Kidney (tissue), 14 donors: ENCODE measurements around the gene PSMD9. TPM values are rescaled to one million over a fixed set of nuclear protein-coding genes. Genes with fewer than 3 reads are reported as not detected.
A peak's percentile ranks its signal among the peaks of the same experiment; 100 is the strongest.

ENCODE experiments used
- DNase-seq, 5 donors: peaks; one replicate each; pipeline ENCODE4 v3.0.0-alpha.2; 2013 to 2020
- FAIRE-seq: peaks from 2 replicates; lab custom pipeline; 2012; peaks lifted over from hg19 to GRCh38; lab: Jason Lieb, UNC
- H3K27ac ChIP-seq, 2 donors: one replicate each; pipeline ENCODE4 v1.7.0; 2013; ENCODE audit warnings: low read depth in 2 of 2, low read length in 2 of 2, inconsistent platforms in 1 of 2
- H3K27me3 ChIP-seq: one replicate; pipeline ENCODE4 v1.7.1; 2013; ENCODE audit warnings: low read length, inconsistent platforms; ENCODE audit not compliant: control insufficient read depth, insufficient read depth
- H3K36me3 ChIP-seq, 3 donors: one replicate each; pipeline versions ENCODE4 v1.7.0 to v1.7.1; 2013; ENCODE audit warnings: low read length in 3 of 3, control low read depth in 1 of 3, inconsistent platforms in 1 of 3; ENCODE audit not compliant: insufficient read depth in 3 of 3, control insufficient read depth in 2 of 3
- H3K4me1 ChIP-seq, 3 donors: one replicate each; pipeline versions ENCODE4 v1.7.0 to v1.7.1; 2013; ENCODE audit warnings: low read length in 3 of 3, inconsistent platforms in 1 of 3, low read depth in 1 of 3; ENCODE audit not compliant: control insufficient read depth in 2 of 3, insufficient read depth in 2 of 3
- H3K4me3 ChIP-seq, 3 donors: one replicate each; pipeline versions ENCODE4 v1.7.0 to v1.8.1; 2013; ENCODE audit warnings: low read length in 3 of 3, control low read depth in 1 of 3, inconsistent platforms in 1 of 3
- H3K9ac ChIP-seq, 3 donors: one replicate each; pipeline versions ENCODE4 v1.7.0 to v1.7.1; 2013; ENCODE audit warnings: low read length in 3 of 3, control low read depth in 1 of 3, inconsistent platforms in 1 of 3
- H3K9me3 ChIP-seq, 3 donors: one replicate each; pipeline versions ENCODE4 v1.7.0 to v1.7.1; 2013; ENCODE audit warnings: low read length in 3 of 3, control low read depth in 1 of 3, inconsistent platforms in 1 of 3; ENCODE audit not compliant: control insufficient read depth in 2 of 3, insufficient read depth in 1 of 3
- CTCF ChIP-seq: IDR thresholded peaks from 3 replicates; pipeline ENCODE4 v1.5.1; 2012; ENCODE audit warnings: mild to moderate bottlenecking, moderate library complexity, borderline replicate concordance; ENCODE audit not compliant: insufficient read depth; ENCODE audit errors: extremely low read depth
- intact Hi-C: fragments of 100-400 bp; cut with DNase I; formaldehyde crosslinking; loops from one replicate; pipeline ENCODE4 v1.11.1; 2022
- polyA plus RNA-seq: library from polyadenylated mRNA; stranded (reverse); fragments of 350-450 nt; fragmentation: Illumina TruSeq; extraction: RNeasy Lipid Tissue Mini Kit (QIAGEN cat#74804); gene quantifications from one replicate; pipeline ENCODE4 v1.2.3, GENCODE V29; 2014; ENCODE audit warnings: low read depth, low replicate concordance; ENCODE audit not compliant: insufficient read depth
- total RNA-seq: library from RNA; stranded (reverse); fragmentation: NEBNext Ultra II Directional; extraction: Animal tissue kit (Norgen Biotek cat#: 25700); gene quantifications from one replicate; pipeline ENCODE4 v1.2.1, GENCODE V29; 2021
- donor health status: control.
- donor health status: control.
- donor health status: control.
- donor health status: control.
- donor health status: control.
- donor health status: DM: yes; HTN: yes; CAD: no.
- donor health status: Normal renal cell carcinoma (clear cell type).

Gene PSMD9
- total and polyA plus RNA-seq, 2 donors from 2014 or later: 54.9 to 115 TPM

DNA sequence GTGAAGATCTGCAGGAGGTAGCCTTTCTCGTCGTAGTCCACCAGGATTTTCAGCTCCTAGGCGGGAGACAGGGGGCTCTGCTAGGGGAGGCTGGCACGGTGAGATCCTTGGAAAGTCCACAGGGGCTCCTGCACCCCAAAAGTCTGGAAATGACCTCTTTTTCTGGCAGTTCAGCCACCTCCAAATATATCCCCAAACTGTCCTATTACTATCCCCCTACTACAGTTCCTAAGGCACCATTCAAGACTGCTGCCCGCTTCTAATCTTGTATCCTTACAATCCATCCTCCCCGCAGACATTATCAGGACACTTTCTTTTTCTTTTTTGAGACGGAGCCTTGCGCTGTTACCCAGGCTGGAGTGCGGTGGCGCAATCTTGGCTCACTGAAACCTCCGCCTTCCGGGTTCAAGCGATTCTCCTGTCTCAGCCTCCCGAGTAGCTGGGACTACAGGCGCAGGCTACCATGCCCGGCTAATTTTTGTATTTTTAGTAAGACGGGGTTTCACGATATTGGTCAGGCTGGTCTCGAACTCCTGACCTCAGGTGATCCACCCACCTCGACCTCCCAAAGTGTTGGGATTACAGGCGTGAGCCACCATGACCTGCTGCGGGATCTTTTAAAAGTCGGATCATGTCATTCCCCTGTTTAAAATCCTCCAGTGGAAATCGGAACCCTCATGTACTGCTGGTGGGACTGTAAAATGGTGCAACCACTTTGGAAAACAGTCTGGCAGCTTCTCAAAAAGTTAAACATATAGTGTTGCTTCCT lies 48.4 kb upstream of the PSMD9 start:
- H3K4me3 ChIP-seq: peak overlapping the region; percentile 52 to 77 (median 65)
- no peaks in the 10 kb centered on the region for H3K27me3 ChIP-seq
- H3K9ac ChIP-seq: peak overlapping the region; percentile 19 to 59 (median 20)
- no peak for FAIRE-seq
- H3K36me3 ChIP-seq: peaks cover 0 to 5% (median 0%) of the 10 kb centered on the region in 3 donors
- TF ChIP-seq CTCF: no peak
- H3K9me3 ChIP-seq: no peaks in the 10 kb centered on the region
- DNase-seq: no peak
- H3K27ac ChIP-seq: peak overlapping the region; percentile 20 to 39
- intact Hi-C loops: no loop called here
- no peaks in the 10 kb centered on the region for H3K4me1 ChIP-seq

DNA sequence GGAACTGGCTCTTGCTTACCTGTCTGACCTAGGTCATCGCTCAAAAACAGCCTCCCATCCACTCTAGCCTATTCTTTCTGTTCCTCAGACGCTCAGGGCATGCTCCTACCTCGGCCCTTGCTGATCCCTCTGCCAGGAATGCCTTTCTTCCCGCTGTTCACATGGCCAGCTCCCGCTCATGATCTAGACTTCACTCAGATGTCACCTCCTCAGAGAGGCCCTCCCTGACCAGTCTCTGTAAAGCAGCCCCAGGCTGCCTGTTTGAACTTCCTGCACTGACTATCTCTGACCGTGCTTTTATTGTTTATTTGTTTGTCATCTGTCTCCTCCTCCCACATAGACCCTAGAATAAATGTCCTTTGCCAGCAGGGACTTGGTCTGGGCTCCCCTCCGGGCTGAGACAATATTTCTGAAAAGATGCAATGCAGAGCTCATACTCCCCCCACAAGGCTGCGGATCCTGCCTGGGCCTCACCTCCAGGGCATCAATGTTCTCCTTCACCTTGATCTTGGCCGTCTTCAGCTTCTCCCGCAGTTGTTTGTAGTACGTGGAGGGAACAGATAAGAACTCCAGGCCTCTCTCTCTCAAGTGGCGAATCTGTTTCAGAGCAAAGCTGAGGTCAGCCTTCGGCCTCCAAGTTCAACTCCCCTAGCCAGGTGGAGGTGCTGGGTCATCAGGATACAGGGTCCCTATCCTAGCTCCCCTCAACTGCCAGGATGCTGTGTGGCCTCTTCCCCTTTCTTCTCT lies 45.2 kb upstream of the PSMD9 start:
- no peak for TF ChIP-seq CTCF
- intact Hi-C loops: no loop called here
- no peaks in the 10 kb centered on the region for H3K4me1 ChIP-seq
- no peak overlapping the region for H3K9ac ChIP-seq
- H3K27ac ChIP-seq: no peak overlapping the region
- H3K9me3 ChIP-seq: no peaks in the 10 kb centered on the region
- no peak for DNase-seq
- peaks cover 0 to 7% (median 0%) of the 10 kb centered on the region in 3 donors for H3K36me3 ChIP-seq
- no peak overlapping the region for H3K4me3 ChIP-seq
- H3K27me3 ChIP-seq: no peaks in the 10 kb centered on the region
- no peak for FAIRE-seq

DNA sequence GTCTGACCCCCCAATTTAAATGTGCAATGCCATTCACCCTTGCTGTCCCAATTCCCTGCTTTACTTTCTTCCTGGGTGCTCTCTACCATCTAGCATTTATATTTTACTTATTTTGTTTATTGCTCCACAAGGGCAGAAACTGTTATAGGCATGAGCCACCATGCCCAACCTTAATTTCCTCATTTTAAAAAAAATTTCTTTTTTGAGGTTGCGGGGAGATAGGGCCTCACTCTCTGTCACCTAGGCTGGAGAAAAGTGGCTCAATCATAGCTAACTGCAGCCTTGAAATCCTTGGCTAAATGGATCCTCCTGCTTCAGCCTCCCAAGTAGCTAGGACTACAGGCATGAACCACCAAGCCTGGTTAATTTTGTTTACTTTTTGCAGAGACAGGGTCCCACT lies 42.9 kb upstream of the PSMD9 start:
- FAIRE-seq: no peak
- intact Hi-C loops: no loop called here

More for the DNA sequence above, 42.9 kb upstream of the PSMD9 start:
- DNase-seq: no peak
- H3K27me3 ChIP-seq: no peaks in the 10 kb centered on the region
- no peak overlapping the region for H3K27ac ChIP-seq
- H3K9me3 ChIP-seq: no peaks in the 10 kb centered on the region
- no peak overlapping the region for H3K4me3 ChIP-seq
- TF ChIP-seq CTCF: no peak
- H3K9ac ChIP-seq: no peak overlapping the region
- peaks cover 0 to 7% (median 0%) of the 10 kb centered on the region in 3 donors for H3K36me3 ChIP-seq
- H3K4me1 ChIP-seq: no peaks in the 10 kb centered on the region
